Liver (tissue), 3 donors: ENCODE measurements around the gene PPCS.

Experiments used
- EGR1 ChIP-seq, 2 donors: IDR thresholded peaks; 2 replicates each; pipeline ENCODE4 v1.6.1; 2016 to 2018; ENCODE audit warnings: antibody characterized with exemption in 2 of 2, low read depth in 2 of 2
- FOXA2 ChIP-seq: IDR thresholded peaks from 2 replicates; pipeline ENCODE4 v1.6.1; 2016; ENCODE audit warnings: antibody characterized with exemption
- GABPA ChIP-seq, 2 donors: IDR thresholded peaks in 1 of 2; conservative IDR thresholded peaks in 1 of 2; 2 replicates each; pipeline ENCODE4 v1.6.1; 2016; ENCODE audit warnings: antibody characterized with exemption in 2 of 2, mild to moderate bottlenecking in 1 of 2, moderate library complexity in 1 of 2
- HNF4A ChIP-seq, 2 donors: conservative IDR thresholded peaks; 2 replicates each; pipeline ENCODE4 v1.6.1; 2016; ENCODE audit warnings: antibody characterized with exemption in 2 of 2, mild to moderate bottlenecking in 2 of 2
- JUND ChIP-seq, 2 donors: IDR thresholded peaks; 2 replicates each; pipeline ENCODE4 v1.6.1; 2016; ENCODE audit warnings: antibody characterized with exemption in 2 of 2
- RAD21 ChIP-seq, 2 donors: IDR thresholded peaks; 2 replicates each; pipeline ENCODE4 v1.6.1; 2016; ENCODE audit warnings: antibody characterized with exemption in 2 of 2, mild to moderate bottlenecking in 2 of 2
- SP1 ChIP-seq: IDR thresholded peaks from 2 replicates; pipeline ENCODE4 v1.6.1; 2018; ENCODE audit warnings: antibody characterized with exemption, mild to moderate bottlenecking
- YY1 ChIP-seq: IDR thresholded peaks from 2 replicates; pipeline ENCODE4 v1.6.1; 2016; ENCODE audit warnings: antibody characterized with exemption, mild to moderate bottlenecking
- ZBTB33 ChIP-seq: IDR thresholded peaks from 2 replicates; pipeline ENCODE4 v1.6.1; 2016; ENCODE audit warnings: antibody characterized with exemption
- TF ChIP-seq, protein P1 (sequence below): fragments of 150-350 bp; IDR thresholded peaks from 2 replicates; pipeline ENCODE4 v1.5.1; 2017; ENCODE audit warnings: improper control_type of control experiment, low read depth, low read length; ENCODE audit not compliant: missing input control
- TF ChIP-seq, protein P2 (sequence below): IDR thresholded peaks from 2 replicates; pipeline ENCODE4 v1.6.1; 2016; ENCODE audit warnings: antibody characterized with exemption
- TF ChIP-seq, protein P3 (sequence below): IDR thresholded peaks from 2 replicates; pipeline ENCODE4 v1.6.1; 2016; ENCODE audit warnings: antibody characterized with exemption, mild to moderate bottlenecking
- donor health status: healthy.
- donor health status: healthy.

- TF ChIP-seq, protein P1, sequence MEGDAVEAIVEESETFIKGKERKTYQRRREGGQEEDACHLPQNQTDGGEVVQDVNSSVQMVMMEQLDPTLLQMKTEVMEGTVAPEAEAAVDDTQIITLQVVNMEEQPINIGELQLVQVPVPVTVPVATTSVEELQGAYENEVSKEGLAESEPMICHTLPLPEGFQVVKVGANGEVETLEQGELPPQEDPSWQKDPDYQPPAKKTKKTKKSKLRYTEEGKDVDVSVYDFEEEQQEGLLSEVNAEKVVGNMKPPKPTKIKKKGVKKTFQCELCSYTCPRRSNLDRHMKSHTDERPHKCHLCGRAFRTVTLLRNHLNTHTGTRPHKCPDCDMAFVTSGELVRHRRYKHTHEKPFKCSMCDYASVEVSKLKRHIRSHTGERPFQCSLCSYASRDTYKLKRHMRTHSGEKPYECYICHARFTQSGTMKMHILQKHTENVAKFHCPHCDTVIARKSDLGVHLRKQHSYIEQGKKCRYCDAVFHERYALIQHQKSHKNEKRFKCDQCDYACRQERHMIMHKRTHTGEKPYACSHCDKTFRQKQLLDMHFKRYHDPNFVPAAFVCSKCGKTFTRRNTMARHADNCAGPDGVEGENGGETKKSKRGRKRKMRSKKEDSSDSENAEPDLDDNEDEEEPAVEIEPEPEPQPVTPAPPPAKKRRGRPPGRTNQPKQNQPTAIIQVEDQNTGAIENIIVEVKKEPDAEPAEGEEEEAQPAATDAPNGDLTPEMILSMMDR = no peak
- TF ChIP-seq, protein P2, sequence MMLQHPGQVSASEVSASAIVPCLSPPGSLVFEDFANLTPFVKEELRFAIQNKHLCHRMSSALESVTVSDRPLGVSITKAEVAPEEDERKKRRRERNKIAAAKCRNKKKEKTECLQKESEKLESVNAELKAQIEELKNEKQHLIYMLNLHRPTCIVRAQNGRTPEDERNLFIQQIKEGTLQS = no peak
- TF ChIP-seq ZBTB33 = no peak
- no peak for TF ChIP-seq JUND (IDR thresholded peaks at IDR 0.05)
- no peak for TF ChIP-seq RAD21 (IDR thresholded peaks at IDR 0.05)
- no peak for TF ChIP-seq YY1
- TF ChIP-seq SP1 = no peak
- no peak for TF ChIP-seq EGR1 (IDR thresholded peaks at IDR 0.05; ENCODE audit: low read depth in 2 of 2)
- no peak for TF ChIP-seq FOXA2
- no peak for TF ChIP-seq GABPA (IDR thresholded peaks at IDR 0.05 in 1 of 2, conservative IDR thresholded peaks at IDR 0.05 in 1 of 2)
- no peak for TF ChIP-seq HNF4A (conservative IDR thresholded peaks at IDR 0.05)
- TF ChIP-seq, protein P3, sequence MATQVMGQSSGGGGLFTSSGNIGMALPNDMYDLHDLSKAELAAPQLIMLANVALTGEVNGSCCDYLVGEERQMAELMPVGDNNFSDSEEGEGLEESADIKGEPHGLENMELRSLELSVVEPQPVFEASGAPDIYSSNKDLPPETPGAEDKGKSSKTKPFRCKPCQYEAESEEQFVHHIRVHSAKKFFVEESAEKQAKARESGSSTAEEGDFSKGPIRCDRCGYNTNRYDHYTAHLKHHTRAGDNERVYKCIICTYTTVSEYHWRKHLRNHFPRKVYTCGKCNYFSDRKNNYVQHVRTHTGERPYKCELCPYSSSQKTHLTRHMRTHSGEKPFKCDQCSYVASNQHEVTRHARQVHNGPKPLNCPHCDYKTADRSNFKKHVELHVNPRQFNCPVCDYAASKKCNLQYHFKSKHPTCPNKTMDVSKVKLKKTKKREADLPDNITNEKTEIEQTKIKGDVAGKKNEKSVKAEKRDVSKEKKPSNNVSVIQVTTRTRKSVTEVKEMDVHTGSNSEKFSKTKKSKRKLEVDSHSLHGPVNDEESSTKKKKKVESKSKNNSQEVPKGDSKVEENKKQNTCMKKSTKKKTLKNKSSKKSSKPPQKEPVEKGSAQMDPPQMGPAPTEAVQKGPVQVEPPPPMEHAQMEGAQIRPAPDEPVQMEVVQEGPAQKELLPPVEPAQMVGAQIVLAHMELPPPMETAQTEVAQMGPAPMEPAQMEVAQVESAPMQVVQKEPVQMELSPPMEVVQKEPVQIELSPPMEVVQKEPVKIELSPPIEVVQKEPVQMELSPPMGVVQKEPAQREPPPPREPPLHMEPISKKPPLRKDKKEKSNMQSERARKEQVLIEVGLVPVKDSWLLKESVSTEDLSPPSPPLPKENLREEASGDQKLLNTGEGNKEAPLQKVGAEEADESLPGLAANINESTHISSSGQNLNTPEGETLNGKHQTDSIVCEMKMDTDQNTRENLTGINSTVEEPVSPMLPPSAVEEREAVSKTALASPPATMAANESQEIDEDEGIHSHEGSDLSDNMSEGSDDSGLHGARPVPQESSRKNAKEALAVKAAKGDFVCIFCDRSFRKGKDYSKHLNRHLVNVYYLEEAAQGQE = no peak
Observed at GRCh38 chr1:42477775-42478174, 21.4 kb downstream of the PPCS start.
